GM21390 (cell line): ENCODE data around the gene IKZF1.

Experiments used
- ATAC-seq: cut with Tn5 transposase; IDR thresholded peaks from one replicate; pipeline ENCODE4 v1.9.1; 2021; ENCODE audit not compliant: unreplicated experiment

IKZF1 gene

DNA sequence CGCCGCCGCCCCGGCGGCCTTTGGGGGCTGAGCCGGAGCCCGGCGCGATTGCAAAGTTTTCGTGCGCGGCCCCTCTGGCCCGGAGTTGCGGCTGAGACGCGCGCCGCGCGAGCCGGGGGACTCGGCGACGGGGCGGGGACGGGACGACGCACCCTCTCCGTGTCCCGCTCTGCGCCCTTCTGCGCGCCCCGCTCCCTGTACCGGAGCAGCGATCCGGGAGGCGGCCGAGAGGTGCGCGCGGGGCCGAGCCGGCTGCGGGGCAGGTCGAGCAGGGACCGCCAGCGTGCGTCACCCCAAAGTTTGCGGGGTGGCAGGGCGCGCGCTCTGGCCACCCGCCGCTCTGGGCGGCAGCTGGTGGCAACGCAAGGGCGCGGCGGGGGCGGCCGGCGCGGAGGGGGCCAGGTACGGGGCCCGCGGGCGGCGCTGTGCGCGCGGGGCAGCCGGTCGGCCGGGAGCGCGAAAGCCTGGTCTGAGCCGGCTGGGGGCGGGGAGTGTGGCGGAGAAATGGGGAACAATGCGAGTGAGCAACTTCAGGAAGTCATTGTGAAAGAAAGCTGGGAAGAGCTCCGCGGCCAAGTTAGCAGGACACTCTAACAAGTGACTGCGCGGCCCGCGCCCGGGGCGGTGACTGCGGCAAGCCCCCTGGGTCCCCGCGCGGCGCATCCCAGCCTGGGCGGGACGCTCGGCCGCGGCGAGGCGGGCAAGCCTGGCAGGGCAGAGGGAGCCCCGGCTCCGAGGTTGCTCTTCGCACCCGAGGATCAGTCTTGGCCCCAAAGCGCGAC is at the start of gene IKZF1:
Gene IKZF1, plus strand, starts transcription at position 588 of the 782 bp plus-strand sequence. CDS start 14,346 bp downstream, outside the sequence.
- ATAC-seq, result peak; percentile 36

GRCh38 chr7:50261593-50261992 is 42.9 kb upstream of the IKZF1 start:
- no peak for ATAC-seq

DNA sequence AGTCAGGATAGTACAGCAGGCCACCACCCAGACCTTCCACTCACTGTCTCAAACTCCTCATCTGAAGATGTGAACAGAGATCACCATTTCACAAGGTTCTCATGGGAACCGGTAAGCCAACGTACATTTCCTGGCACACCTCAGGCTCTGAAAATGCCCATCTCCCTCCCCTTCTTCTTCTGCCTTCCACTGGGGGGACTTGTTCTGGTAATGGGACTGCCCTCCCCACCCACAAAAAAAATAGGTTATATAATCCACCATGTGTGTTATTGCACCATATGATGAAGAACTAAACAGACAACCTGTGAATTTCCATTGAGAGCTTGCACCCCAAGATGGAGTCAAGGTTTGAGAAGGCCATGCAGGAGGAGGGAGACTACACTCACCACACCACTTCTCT is 42.1 kb upstream of the IKZF1 start:
- ATAC-seq, result no peak

DNA sequence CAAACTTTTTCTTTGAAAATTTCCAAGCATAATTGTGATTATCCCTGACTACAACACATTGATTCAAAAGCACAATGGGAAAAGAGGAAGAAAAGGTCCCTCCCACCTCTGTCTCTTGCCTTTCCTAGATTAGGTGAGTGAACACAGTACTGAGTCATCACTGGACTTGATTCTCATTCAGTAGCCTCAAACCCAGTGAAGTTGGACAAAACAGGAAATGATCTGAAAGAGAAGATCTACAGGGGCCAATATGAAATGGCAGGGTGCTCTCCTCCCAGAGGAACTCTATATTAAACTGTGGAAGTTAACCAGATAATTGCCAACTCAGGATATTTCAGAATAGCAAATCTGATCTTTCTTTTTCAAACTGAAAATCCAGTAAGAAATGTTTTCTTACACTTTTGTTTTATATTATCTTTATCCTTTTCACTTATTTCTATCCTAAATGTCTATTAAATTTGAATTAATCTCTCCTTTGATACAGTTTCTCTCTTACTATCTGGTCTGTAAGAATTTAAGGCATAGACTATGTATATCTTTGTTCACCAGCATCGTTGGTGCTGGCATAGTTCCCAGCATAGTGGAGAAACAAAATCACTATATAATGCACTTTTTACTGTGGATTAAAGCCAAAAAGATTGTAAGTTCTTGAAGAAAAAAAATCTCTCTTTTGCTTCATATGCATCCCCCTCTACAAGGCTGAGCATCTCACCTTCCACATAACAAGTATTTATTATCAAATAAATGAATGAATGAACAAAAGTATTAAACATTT is 41.4 kb upstream of the IKZF1 start:
- peak; percentile 51 for ATAC-seq

- no peak for ATAC-seq
These were observed 39.6 kb upstream of the IKZF1 start for GRCh38 chr7:50264908-50265307.

DNA sequence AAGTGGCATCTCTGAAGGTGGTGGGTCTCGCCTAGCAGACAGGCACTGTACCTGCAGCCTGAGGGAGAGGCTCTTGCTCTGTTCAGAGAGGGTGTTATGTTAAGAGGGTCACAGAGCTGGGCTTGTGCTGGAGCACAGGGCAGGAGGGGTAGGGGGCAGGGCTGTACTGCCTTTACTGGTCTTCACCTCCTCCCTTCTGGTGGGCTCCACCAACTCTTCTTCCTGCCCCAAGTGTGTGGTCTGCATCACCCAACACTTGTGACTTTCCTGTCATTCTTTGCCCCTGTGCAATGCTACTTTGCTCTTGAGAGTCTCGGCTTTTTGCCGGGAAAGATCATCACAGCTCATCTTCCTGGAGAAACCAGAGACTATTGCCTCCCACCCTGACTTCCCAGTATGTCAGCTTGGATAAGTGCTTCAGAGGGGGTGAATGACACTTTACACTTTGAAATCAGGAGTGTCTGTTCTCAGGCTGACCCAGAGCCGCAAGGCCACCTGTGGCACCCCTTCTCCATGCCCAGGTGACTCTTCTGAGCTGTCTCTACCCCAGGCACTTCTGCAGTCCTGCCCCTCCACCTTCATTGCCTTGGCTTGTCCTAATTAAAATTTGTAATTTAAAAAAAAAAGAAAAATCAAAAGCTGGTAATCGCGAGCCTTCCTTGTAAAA is 38.4 kb upstream of the IKZF1 start:
- no peak for ATAC-seq

- ATAC-seq, result peak; percentile 49
These were observed 37.7 kb upstream of the IKZF1 start for GRCh38 chr7:50266635-50267386.

- no peak for ATAC-seq
These were observed 36.9 kb upstream of the IKZF1 start for GRCh38 chr7:50267525-50268041.

GRCh38 chr7:50268223-50268622 is 36.3 kb upstream of the IKZF1 start:
- ATAC-seq, result peak; percentile 31

- ATAC-seq, result no peak
These were observed 35.5 kb upstream of the IKZF1 start for GRCh38 chr7:50268990-50269389.

DNA sequence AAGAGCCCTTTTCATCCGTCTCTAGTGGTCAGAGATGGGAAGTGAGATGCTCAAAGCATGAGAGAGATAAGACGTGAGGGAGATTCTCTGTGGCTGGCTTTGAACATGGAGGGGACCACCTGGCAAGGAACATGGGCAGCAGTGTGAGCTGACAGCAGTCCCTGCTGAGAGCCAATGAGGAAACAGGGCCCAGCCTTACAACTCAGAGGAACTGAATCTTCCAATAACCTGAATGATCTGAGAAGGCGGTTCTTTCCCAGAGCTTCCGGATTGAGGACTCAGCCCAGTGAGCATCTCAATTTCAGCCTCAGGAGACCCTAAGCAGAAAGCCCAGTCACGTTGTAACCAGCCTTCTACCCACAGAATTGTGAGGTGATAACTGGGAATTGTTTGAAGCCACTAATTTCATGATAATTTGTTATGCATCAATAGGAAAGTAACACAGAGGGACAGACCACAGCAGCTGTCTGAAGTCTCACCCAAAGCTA is 33.9 kb upstream of the IKZF1 start:
- no peak for ATAC-seq

DNA sequence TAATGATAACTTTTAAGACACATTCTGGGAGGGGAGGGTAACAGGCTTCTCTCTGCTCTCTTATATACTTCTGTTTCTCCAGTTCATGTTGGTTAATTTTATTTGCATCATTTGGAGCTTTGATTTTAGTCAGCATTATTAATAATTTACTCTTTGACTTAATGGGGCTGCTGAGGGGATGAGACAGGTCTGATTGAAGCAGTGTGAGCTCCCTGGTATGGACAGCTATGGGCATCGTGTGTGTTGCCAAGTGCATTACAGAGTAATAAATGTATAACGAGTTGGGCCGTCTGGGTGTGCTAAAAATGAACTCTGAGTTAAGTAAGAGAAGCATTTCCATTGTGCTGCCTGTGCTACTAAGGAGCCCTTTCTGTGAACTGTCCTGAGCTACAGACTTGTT is 31.7 kb upstream of the IKZF1 start:
- no peak for ATAC-seq

GRCh38 chr7:50273301-50273700 is 31.2 kb upstream of the IKZF1 start:
- ATAC-seq, result no peak

- ATAC-seq, result no peak
These were observed 30.6 kb upstream of the IKZF1 start for GRCh38 chr7:50273870-50274269.

DNA sequence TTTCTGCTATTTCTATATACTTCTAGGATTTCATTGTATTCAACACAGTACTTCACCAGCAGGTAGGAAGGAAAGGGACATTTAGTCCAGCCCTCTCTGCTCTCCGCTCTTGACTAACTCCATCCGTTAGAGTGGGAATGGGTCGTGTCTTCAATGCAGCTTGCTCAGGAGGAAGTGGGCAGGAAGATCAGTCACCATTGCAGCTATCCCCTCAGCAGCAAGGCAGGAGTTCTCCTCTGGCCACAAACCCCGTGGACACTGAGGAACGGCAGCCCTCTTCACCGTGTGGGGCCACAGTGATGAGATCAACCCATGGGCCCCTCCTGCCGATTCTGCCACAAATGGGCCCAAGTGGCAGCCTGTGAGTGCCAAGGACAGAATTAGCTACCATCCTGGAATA is 30.2 kb upstream of the IKZF1 start:
- ATAC-seq, result no peak

DNA sequence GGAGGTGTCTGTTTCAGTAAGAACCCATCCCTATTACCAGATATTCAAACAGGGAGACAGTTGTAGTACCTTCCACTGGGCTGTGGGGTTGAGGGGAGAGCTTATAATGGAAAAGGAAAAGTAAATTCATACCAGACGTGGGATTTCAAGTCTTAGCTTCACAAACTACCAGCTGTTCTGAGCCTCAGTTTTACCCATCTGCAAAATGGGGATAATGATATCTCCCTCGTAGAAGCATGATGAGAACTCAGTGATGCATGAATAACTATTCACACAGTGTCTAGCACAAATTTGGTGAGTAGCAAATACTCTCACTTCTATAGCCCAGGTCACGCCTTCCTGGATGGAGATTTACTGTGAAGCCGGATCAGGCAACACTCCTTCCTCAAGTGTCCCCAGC is 29.1 kb upstream of the IKZF1 start:
- ATAC-seq, result no peak

DNA sequence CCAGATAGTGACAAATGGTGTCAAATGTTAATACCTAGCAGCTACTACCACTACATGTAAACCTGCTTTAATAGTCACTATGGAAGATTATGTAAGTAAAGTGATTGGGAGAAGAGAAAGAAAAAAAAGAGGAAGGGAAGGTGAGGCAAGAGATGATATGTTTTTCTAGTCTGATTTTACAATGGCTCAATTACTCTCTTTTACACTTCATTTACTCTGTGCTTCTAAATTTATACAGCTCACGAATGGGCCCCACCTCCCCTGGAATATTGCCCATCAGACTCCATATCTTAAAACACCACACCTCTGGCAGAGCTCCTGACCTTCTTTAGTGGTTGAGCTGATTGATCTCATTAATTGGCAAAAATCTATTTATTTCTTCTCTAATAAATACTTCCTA is 28.0 kb upstream of the IKZF1 start:
- no peak for ATAC-seq

GRCh38 chr7:50278120-50278519 is 26.4 kb upstream of the IKZF1 start:
- ATAC-seq, result no peak

DNA sequence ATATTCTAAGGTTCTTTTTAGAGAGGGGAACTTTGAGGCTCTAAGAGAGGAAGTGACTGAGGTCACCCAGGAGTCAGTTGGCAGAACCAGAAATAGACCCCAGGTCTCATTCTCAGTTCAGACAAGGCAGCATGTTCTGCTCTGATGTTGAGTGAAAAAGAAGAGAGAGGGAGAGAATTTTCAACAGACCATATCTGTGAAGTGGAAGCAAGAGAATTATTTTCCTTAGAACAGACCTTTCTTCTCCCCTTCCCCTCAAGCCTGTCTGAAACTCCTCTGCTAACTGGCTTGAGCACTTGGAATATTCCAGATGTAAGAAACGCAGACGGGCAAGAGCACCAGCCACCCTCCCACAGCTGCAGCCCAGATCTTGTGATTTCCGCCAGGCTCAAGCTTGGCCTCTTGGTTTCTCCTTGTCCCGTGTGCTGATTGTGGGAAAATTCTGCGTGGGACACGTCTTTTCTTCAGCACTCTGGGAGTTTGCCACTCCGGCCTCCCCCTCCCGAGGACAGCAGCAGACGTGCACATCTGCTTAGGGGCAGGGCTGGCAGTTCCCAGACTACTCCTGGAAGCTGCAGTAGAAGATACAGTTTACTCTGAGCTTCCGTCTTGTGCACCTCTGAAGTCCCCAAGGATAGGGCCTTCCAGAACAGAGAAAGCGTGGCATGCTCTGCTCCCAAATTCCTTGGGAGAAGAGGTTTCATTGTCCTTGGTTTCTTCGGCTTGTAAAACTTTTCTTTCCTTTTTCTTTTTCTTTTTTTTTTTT is 22.7 kb upstream of the IKZF1 start:
- peak; percentile 92 for ATAC-seq
